WTC11 (cell line): Measurements from ENCODE around the gene TPBGL.

Experiments used
- ATF2 ChIP-seq: sonication (generic); formaldehyde crosslinking; IDR thresholded peaks from 2 replicates; pipeline ENCODE4 v1.8.1; 2022; ENCODE audit warnings: low read depth, missing genetic modification reagents, borderline replicate concordance
- CTCF ChIP-seq: fragments of 200-600 bp; IDR thresholded peaks from 2 replicates; pipeline ENCODE4 v1.8.0; 2022; ENCODE audit warnings: antibody characterized with exemption
- TF ChIP-seq, protein P1 (sequence below): sonication (generic); formaldehyde crosslinking; IDR thresholded peaks from 2 replicates; pipeline ENCODE4 v1.8.1; 2023; ENCODE audit warnings: mild to moderate bottlenecking, missing genetic modification reagents
- TF ChIP-seq, protein P2 (sequence below): sonication (generic); formaldehyde crosslinking; IDR thresholded peaks from 2 replicates; pipeline ENCODE4 v1.8.1; 2023; ENCODE audit warnings: mild to moderate bottlenecking, missing genetic modification reagents, borderline replicate concordance

GRCh38 chr11:75230621-75231020 is 10.0 kb upstream of the TPBGL start:
- TF ChIP-seq CTCF = no peak
- TF ChIP-seq, protein P1, sequence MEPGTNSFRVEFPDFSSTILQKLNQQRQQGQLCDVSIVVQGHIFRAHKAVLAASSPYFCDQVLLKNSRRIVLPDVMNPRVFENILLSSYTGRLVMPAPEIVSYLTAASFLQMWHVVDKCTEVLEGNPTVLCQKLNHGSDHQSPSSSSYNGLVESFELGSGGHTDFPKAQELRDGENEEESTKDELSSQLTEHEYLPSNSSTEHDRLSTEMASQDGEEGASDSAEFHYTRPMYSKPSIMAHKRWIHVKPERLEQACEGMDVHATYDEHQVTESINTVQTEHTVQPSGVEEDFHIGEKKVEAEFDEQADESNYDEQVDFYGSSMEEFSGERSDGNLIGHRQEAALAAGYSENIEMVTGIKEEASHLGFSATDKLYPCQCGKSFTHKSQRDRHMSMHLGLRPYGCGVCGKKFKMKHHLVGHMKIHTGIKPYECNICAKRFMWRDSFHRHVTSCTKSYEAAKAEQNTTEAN (CRISPR knock-in tag) = no peak
- TF ChIP-seq, protein P2, sequence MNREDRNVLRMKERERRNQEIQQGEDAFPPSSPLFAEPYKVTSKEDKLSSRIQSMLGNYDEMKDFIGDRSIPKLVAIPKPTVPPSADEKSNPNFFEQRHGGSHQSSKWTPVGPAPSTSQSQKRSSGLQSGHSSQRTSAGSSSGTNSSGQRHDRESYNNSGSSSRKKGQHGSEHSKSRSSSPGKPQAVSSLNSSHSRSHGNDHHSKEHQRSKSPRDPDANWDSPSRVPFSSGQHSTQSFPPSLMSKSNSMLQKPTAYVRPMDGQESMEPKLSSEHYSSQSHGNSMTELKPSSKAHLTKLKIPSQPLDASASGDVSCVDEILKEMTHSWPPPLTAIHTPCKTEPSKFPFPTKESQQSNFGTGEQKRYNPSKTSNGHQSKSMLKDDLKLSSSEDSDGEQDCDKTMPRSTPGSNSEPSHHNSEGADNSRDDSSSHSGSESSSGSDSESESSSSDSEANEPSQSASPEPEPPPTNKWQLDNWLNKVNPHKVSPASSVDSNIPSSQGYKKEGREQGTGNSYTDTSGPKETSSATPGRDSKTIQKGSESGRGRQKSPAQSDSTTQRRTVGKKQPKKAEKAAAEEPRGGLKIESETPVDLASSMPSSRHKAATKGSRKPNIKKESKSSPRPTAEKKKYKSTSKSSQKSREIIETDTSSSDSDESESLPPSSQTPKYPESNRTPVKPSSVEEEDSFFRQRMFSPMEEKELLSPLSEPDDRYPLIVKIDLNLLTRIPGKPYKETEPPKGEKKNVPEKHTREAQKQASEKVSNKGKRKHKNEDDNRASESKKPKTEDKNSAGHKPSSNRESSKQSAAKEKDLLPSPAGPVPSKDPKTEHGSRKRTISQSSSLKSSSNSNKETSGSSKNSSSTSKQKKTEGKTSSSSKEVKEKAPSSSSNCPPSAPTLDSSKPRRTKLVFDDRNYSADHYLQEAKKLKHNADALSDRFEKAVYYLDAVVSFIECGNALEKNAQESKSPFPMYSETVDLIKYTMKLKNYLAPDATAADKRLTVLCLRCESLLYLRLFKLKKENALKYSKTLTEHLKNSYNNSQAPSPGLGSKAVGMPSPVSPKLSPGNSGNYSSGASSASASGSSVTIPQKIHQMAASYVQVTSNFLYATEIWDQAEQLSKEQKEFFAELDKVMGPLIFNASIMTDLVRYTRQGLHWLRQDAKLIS (CRISPR knock-in tag) = no peak
- TF ChIP-seq ATF2 (CRISPR knock-in tag) = no peak
